NCI-H2227 (cell line): ENCODE measurements around the gene SPOUT1.
"Not testable (repeated sequence)": the region's sequence is repeated elsewhere in the genome, so short reads cannot be mapped to it uniquely, and the experiment has no call there.

Experiments
- DNase-seq: peaks from one replicate; lab custom pipeline; 2025; ENCODE audit not compliant: unreplicated experiment; lab: John Stamatoyannopoulos, UW

Gene SPOUT1

DNA sequence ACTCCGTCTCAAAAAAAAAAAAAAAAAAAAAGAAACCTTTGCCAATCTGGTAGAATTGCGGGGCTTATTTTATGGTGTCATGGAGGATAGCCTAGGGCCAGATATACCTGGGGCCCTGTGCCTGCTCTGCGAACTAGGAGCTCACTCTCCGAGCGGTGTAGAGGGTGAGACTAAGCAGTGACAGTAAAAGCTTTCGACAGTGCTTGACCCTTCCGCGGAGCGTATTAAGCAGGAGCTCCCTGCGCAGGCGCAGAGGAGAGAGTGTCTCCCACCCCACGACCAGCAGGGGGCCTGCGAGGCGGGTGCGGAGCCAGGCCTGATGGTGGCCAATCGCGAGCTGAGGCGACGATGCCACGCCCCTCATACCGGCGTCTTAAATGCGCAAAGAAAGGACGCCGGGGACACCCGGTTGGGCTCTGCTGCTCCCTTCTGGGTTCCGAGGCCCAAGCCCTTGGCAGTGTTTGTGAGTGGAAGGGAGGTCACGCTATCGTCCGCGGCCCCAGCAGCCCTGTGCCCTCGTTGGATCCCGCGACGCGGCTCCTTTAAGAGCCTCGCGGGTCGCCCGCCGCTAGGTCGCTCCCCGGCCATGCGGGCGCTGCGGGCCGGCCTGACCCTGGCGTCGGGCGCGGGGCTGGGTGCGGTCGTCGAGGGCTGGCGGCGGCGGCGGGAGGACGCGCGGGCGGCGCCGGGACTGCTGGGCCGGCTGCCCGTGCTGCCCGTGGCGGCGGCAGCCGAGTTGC is 11.3 kb downstream of the SPOUT1 start, which contains the start of gene ENDOG:
Gene ENDOG (plus strand): TSS at position 402 of the 740 bp plus-strand sequence. CDS start 185 bp downstream, at position 587.
- DNase-seq: peak; percentile 98

DNA sequence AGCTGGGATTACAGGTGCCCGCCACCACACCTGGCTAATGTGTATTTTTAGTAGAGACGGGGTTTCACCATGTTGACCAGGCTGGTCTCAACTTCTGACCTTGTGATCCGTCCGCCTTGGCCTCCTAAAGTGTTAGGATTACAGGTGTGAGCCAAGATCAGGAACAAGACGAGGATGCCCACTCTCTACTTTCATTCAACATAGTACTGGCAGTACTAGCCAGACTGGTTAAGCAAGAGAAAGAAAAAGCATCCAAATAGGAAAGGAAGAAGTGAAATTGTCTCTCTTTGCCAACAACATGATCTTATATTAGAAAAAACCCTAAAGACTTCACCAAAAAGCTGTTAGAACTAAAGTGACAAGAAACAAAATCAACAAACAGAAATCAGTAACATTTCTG is 18.7 kb downstream of the SPOUT1 start:
- DNase-seq: no peak

DNA sequence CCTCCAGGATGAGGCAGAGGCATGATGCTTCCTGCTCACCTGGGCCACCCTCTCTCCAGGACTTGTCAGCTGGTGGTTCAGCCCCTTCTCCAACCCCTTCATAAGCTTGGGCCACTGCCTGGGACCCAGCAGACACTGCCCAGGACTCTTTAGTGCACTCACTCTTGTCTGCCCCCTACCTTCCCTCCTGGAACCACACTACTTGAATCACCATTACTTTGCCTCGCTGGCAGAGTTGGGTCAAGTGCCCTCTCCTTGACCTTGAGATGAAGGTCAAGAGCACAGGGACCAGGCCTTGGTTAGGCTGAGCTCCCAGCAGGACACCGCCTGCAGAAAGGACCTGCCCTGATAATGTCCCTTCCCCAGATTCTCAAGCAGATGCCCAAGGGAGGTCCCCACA is 19.8 kb downstream of the SPOUT1 start:
- DNase-seq: no peak

DNA sequence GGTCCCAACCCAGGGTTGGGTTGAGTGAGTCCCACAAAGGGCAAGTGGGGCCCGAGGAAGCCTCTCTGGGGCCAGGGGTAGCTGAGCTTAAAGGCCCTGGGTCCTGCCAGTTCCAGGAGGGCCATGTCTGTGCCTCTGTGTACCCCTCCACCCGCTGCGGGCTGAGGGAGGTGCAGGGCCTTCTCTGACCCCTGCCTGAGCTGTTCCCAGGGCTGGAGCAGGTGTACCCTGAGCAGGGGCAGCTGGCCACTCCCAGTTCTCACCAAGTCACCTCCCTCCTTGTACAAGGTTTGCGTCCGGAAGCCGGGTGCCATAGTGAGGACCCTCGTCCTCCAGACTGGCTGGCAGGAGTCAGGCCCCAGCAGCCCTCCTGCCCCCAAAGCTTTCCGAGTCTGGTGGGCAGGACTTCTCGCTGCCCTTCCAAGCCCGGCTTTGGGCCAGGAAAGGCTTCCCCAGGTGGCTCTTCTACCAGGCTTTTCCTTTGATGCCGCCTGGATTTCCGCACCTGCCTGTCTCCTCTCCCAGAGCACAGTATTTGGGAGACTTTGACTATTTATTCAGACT is 20.5 kb downstream of the SPOUT1 start:
- DNase-seq: no peak

DNA sequence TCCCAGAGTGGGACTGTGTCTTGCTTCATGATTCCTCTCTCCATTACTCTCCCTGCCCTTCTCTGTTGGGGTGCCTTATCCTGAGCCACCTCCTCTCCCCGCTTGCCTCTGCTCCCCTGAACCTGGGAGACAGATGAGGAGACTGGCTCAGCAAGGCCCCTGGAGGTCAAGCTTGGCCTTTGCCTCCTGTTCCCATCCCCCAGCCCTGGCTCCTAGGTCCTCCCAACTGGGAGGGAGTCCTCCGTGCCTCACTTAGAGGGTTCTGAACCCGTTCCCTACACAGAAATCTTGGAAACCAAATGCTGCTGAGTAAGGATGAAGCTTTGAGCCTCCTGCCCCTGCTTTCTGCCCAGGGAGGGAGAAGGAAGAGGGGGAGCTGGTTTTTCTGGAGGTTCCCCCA is 21.1 kb downstream of the SPOUT1 start:
- no peak for DNase-seq

DNA sequence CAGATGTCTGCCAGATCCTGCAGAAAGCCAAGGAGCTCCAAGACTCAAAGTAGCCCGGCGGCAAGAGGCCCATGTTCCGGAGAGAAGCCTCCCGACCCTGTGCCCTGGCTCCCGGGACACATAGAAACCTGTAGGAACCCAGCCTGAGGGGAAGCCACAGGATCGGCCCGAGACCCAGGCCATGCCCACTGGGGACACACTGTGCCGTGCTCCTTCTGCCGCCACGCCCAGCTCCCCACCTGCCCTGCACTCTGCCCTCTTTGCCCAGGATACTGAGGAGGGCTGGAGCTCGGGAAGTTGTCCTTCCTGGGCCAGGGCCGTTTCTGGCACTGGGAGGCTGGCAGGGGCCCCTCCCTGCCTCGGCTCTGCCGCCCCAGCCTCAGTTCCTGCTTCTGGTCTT is 21.8 kb downstream of the SPOUT1 start:
- DNase-seq: no peak

DNA sequence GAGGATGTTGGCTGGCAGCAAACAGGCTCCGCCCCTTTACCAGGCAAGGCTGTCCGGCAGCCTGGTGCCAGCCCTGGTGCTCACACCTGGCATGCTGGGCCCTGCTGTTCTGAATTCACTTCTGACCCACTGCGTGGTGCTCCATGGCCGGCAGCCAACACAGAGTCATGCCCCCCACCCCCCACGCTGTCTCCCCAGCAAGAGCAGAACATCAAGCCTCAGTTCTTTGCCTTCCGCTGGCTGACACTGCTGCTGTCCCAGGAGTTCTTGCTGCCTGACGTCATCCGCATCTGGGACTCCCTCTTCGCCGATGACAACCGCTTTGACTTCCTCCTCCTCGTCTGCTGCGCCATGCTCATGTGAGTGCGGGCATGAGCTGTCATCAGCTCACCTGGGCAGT is 23.9 kb downstream of the SPOUT1 start:
- DNase-seq: no peak

DNA sequence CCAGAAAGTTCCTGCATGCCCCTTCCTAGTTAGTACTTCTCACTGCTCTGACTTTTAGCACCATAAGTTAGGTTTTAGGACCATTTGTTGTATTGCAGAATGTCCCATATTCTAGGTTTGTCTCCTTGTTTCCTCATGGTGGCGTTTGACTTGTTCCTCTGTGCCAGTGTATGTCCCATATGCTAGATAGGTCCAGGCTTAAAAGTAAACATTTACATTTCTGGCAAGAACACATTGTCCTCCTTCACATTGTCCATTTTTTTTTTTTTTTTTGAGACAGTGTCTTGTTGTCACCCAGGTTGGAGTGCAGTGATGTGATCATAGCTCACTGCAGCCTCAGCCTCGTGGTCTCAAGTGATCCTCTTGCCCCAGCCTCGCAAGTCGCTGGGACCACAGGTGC is 27.1 kb downstream of the SPOUT1 start:
- no peak for DNase-seq

DNA sequence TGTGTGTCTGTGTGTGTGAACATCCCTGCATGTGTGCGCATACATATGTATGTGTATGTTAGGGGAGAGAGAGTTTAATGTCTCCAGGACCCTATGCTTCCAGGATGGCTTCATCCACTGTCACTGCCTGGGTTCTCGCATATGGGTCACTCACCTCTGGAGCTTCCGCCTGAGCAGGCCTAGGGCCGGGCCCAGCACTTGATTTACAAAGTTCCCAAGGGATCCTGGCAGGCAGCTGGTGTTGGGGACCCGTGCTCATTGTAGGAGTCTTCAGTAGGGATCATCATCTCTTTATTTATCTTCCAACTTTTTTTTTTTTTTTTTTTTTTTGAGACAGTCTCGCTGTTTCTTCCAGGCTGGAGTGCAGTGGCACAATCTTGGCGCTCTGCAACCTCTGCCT is 29.5 kb downstream of the SPOUT1 start:
- DNase-seq: no peak

DNA sequence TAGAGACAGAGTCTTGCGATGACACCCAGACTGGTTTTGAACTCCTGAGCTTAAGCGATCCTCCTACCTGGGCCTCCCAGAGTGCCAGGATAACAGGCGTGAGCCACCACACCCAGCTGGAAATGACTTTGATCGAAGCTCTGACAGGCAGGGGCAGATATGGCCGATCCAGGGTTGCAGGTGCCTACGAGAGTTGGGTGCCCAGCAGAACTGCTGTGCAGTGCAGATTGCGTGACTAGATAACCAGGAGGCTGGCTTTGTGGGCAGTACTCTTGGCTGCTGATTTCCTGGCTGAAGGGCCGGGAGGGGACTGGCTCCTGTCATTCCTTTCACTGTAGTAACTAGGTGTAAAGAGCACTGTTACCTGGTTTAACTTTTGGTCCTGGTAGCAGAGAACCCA is 30.7 kb downstream of the SPOUT1 start:
- DNase-seq: no peak

DNA sequence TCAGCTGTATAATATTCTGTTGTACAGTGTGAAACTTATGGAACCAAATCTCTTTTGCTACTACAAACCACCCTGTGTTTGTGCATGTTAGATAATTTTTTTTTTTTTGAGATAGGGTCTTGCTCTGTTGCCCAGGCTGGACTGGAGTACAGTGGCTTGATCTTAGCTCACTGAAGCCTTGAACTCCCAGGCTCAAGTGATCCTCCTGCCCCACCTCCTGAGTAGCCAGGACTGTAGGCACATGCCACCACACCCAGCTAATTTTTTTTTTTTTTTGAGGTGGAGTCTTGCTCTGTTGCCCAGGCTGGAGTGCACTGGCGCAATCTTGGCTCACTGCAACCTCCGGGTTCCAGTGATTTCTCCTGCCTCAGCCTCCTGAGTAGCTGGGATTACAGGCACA is 34.6 kb downstream of the SPOUT1 start:
- not testable (repeated sequence) for DNase-seq

DNA sequence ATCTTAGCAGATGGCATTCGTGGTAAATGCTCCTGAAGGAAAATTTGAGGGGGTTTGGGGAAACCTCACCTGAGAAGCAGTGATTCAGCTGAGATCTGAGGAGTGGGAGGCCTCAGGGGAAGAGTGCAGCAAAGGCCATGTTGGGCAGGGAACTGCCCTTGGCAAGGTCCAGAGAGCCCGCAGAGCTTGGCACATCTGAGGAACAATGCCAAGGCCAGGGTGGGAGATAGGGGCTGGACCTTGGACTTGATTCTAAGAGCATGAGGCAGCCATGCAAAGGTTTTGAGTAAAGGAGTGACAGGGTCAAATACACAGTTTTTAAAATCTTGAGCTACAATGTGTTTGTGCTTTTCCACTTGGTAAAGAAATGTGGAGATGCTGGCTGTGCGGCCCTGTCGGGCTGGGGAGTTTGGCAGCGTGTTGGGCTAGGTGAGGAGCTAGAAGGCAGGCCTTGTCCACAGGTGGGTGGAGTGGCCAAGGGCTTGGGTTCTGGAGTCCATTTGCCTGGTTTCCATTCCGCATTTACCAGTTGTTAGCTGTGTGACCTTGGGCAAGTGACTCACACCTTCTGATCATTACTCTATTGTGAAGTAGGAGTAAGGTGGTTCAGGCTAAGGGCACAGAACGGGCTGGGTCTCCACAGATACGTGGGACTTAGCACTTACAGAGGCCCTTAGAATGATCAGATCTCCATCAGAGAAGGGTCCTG is 36.5 kb downstream of the SPOUT1 start:
- no peak for DNase-seq

DNA sequence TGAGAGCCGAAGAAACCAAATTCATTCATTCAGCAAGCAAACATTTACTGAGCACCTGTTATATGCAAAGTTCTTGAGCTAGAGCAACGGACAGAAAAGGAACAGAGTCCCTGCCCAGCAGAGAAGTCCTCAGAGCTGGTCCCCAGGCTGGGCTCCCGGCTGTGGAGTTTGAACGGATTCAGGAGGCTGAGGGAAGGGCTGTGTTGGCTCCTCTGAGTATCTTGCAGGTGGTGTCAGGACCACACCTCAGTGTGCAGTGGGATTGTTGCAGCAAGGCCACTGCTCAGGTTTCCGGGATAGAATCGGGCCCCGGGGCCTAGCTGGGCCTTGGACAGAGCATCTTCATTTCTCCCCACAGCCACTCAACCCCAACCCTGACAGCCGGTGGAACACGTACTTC is 37.5 kb downstream of the SPOUT1 start:
- DNase-seq: no peak

DNA sequence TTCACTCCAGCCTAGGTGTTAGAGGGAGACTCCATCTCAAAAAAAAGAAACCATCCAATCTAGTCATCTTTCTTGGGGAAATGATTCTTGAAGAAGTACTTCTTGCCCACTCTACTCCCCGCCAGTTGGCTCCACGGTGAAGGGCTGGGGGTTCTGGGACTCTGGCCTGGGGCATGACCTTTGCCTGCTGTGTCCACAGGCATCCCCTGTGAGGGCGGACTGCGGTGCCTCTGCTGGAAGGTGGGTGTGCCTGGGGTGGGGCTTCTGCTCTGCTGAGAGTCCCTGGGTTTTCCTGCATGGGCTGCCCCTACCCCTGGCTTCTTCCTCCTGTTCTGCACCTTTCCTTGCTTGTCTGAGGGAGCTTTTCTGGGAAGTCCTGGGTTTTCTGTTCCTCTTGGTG is 39.1 kb downstream of the SPOUT1 start:
- DNase-seq: no peak

DNA sequence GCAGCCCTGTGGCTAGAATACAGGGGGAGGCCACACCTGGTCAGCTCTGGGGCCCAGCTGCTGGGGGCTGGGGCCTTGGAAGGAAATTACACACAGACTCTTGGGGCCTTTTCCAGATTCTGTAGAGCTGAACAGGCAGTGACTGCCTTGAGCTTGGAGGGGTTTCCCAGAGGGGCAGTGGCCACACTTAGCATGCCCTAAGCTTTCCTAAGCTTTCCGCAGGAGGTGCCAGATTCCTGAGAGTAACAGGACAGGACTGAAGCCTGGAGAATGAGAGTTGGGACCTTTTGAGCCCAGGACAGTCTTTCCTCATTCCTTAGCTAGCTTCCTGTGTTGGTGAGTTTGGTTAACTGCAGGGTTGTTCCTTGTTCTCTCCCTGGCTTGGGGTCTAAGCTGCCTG is 41.1 kb downstream of the SPOUT1 start:
- DNase-seq: no peak

DNA sequence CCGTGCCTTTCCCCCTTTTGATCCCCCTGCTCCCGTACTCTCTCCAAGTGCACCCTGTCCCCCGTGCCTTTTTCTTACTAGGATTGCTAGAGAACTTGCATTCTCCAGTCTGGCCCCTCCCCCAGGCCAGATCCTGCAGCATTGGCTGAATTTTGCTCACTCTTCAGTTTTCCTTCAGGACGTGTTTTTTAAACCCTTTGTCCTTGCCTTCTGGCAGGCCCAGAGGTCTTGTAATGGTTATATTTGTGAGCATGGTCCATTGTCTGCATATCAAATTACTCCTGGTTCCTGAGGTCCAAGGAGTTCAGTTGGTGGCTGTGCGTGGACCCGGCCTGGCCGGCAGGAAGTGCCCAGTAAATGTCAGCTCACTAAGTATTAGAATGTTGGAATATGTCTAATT is 41.9 kb downstream of the SPOUT1 start:
- DNase-seq: no peak

DNA sequence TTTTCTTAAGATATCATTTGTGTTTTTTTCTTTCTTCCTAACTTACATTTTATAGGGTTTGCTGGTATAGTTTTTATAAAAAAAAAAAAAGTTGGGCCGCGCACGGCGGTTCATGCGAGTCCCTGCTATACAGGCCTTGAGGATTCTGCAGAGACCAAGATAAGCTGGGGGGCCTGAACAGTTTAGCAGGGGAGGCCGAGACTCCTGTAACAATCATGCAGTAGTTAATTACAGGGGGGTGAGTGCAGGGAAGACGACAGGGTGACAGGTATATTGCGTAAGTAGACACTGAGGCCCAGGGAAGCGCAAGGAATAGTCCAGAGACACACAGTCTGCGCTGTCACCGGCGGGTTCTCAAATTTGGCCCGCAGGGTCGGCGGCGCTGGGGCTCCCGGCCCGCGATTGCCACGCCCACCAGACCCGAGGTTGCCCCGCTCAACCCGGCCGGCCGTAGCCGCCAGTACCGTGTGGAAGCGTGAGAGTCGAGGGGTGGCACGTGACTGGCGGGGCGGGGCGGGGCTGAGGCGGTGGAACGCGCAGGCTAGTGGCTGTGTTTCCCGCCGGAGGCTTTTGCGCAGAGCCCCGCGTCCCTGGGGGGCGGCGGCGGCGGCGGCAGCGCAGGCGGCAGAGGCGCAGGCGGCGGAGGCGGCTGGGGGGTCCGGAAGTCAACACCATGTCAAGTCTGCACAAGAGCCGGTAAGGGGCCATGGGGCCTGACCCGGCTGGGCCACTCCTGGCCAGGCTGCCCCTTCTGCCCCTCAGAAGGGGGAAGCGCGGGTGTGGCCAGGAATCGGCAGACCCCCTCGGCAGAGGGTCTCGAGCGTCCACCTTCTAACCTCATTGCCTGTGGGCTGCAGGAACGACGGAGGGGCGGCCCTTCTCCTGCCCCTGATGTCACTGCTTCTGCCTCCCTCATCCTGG is 42.7 kb downstream of the SPOUT1 start, which contains the start of gene TBC1D13:
Gene TBC1D13 (plus strand): TSS at position 573 of the 921 bp plus-strand sequence. CDS start 101 bp downstream, at position 674.
- DNase-seq: peak; percentile 84

DNA sequence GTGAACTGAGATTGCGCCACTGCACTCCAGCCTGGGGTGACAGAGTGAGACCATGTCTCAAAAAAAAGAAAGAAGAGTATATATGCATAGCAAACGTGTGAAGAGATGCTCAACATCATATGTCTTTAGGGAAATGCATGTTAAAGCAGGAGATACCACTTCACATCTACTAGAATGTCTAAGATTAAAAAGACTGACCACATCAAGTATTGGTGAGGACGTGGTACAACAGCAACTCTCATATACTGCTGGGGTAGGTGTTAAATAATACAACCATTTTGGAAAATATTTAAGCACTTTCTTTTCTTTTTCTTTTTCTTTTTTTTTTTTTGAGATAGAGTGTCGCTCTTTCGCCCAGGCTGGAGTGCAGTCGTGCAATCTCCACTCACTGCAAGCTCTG is 44.2 kb downstream of the SPOUT1 start:
- DNase-seq: no peak

DNA sequence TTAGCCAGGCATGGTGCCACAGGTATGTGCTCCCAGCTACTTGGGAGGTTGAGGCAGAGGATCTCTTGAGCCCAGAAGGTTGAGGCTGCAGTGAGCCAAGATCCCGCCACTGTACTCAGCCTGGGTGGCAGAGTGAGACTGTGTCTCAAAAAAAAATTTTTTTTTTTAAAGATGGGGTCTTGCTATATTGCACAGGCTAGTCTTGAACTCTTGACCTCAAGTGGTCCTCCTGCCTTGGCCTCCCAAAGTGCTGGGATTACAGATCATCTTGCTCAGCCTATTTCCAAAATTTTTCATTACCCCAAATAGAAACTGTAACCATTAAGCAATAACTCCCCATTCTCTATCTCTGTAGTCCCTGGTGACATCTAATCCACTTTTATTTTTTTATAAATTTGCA is 46.9 kb downstream of the SPOUT1 start:
- DNase-seq: no peak

DNA sequence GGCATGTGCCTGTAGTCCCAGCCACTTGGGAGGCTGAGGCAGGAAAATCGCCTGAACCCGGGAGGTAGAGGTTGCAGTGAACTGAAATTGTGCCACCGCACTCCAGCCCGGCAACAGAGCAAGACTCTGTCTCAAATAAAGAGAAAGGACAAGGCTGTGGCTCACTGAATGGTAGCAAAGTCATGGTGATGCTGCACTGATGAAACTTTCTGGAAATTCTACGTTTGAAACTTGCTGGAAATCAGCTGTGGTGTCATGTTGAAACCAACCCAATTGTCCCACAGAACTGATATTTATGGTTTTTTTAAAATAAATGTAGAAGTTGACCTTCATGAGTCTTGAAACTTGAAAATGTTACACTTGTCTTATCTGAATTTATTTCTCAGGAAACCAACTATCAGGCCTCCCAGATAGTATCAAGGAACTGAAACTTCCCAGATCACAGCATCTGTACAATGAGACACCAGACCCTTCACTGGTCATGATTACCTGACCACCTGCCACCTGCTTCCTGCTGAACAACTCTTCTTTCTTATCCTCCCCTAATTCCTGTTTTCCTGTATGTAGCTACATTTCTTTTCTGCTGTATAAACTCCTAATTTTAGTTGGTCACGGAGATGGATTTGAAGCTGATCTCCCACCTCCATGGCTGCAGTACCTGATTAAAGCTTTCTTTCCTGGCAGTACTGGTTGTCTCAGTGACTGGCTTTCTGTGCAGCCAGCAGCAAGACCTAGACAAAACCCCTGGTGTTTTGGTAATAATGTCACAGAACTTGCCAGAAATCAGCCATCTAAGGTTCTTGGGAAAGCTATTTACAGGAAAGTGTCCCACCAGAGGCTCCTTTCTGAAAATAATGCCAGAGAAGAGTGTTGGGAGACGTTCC is 48.2 kb downstream of the SPOUT1 start:
- no peak for DNase-seq
